Measurements from ENCODE around the gene ATF5. TPM values are rescaled to one million over a fixed set of nuclear protein-coding genes. Genes with fewer than 3 reads are reported as not detected.
"Not testable (repeated sequence)": the region's sequence is repeated elsewhere in the genome, so short reads cannot be mapped to it uniquely, and the experiment has no call there.

The ATF5 gene
- total RNA-seq, 2 donors from 2014 or later = 4.7 to 12.2 TPM

DNA sequence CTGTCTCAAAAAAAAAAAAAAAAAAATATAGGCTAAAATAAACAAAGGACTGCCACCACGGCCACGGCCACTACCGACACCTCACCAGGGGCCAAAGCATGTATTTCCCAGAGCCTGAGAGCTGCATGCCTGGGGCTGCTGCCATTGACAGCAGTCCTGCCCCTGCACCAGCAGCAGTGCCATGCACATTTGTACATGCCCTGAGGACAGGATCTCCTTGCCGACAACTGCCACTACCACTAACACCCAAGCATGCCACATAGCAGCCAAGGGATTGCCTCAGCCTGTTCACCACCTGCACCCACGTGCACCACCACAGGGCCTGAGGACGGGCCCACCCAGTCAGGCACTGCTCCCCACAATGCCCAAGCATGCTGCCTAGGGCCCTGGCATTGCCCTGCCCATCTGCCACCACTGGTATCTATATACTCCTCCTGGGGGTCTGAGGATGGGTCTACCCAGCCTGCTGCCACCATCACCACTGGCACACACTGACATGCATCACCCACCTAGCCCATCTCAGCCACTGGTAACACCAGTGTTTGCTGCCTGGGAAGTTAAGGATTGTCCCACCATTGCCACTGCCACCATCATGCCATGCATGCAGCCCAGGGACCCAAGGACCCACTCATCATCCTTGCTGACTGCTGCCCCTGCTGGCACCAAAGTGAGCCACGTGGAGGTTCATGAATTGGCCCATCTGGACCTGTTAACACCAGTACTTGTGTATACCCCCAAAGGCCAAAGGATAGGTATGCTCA, 10.9 kb downstream of the ATF5 start:
- ATAC-seq (no peak), DNase-seq (no peak)
- WGBS, 2 donors = 57 to 61% methylated on average over 5 to 7 of the region's 7 CpGs
- intact Hi-C loops (cut with DNase I) = no loop called here
- Histone ChIP-seq H3K27ac (no peak overlapping the region), H3K36me3 (replicated peaks in 1 of 2; ENCODE audit: insufficient read depth in 1 of 2, low read depth in 2 of 2) (no peaks in the 10 kb centered on the region), H3K4me3 (no peak overlapping the region), H3K9me3 (no peaks in the 10 kb centered on the region), H3K4me1 (peaks cover 47% of the 10 kb centered on the region), H3K27me3 (no peaks in the 10 kb centered on the region)
- TF ChIP-seq, protein P1, sequence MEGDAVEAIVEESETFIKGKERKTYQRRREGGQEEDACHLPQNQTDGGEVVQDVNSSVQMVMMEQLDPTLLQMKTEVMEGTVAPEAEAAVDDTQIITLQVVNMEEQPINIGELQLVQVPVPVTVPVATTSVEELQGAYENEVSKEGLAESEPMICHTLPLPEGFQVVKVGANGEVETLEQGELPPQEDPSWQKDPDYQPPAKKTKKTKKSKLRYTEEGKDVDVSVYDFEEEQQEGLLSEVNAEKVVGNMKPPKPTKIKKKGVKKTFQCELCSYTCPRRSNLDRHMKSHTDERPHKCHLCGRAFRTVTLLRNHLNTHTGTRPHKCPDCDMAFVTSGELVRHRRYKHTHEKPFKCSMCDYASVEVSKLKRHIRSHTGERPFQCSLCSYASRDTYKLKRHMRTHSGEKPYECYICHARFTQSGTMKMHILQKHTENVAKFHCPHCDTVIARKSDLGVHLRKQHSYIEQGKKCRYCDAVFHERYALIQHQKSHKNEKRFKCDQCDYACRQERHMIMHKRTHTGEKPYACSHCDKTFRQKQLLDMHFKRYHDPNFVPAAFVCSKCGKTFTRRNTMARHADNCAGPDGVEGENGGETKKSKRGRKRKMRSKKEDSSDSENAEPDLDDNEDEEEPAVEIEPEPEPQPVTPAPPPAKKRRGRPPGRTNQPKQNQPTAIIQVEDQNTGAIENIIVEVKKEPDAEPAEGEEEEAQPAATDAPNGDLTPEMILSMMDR (IDR thresholded peaks at IDR 0.05) = no peak
- no peak for TF ChIP-seq POLR2A (IDR thresholded peaks at IDR 0.05)

DNA sequence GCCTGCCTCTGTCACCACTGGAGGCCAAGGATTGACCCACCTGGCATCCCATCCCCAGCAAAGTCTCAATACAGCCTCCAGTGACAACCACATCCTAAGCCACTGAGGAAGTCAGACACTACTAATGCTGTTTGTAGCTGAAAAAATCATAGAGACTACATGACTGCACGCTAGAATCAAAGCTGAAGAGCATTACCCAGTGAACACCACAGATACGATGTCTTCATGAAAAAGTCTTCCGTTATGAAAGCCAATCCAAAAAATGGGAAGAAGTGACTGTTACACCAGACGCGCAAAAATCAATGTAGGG, 11.4 kb downstream of the ATF5 start:
- WGBS, 2 donors = 91 to 96% methylated on average over 5 of the region's 5 CpGs
- DNase-seq = no peak
- Histone ChIP-seq H3K27ac (peak overlapping the region in 1 of 4 donors; percentile 55), H3K4me1 (peaks cover 51% of the 10 kb centered on the region), H3K9me3 (no peaks in the 10 kb centered on the region), H3K36me3 (replicated peaks in 1 of 2; ENCODE audit: insufficient read depth in 1 of 2, low read depth in 2 of 2) (no peaks in the 10 kb centered on the region), H3K27me3 (no peaks in the 10 kb centered on the region), H3K4me3 (no peak overlapping the region)
- intact Hi-C loops (cut with DNase I) = no loop called here
- no peak for TF ChIP-seq POLR2A (IDR thresholded peaks at IDR 0.05)
- TF ChIP-seq, protein P1 (IDR thresholded peaks at IDR 0.05) = no peak
- ATAC-seq = no peak

DNA sequence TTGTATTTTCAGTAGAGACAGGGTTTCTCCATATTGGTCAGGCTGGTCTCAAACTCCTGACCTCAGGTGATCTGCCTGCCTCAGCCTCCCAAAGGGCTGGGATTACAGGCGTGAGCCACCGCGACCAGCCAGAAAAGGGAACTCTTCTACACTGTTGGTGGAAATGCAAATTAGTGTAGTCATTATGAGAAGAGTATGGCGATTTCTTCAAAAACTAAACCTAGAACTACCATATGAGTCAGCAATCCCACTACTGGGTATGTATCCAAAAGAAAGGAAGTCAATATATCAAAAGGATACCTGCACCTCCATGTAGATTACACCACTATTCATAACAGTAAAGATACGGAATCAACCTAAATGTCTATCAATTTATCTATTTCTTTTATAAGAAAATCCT, 15.6 kb downstream of the ATF5 start:
- 73 to 87% methylated on average over 5 of the region's 5 CpGs for WGBS, 2 donors
- H3K4me3 ChIP-seq; ATAC-seq; H3K36me3 ChIP-seq (replicated peaks in 1 of 2; ENCODE audit: insufficient read depth in 1 of 2, low read depth in 2 of 2); H3K27ac ChIP-seq; DNase-seq; intact Hi-C loops (cut with DNase I); H3K27me3 ChIP-seq; H3K9me3 ChIP-seq: not testable (repeated sequence)
- H3K4me1 ChIP-seq = peaks cover 36% of the 10 kb centered on the region

DNA sequence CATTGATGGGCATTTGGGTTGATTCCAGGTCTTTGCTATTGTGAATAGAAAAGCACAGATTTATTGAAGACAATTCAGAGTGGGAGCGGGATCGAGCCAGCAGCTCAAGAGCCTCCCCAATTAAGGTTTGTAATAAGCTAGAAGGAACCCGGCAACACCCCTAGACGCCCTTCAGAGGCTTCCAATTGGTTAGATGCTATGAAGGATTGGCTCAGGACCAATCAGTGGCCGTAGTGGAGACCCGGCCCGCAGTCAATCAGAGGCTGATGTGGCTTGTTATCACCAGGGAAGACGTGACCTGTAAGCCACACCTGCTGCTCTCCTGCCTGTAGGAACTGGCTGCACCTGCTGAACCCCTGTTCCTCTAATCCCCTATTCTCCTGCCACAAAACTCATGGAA, 17.4 kb downstream of the ATF5 start:
- Histone ChIP-seq H3K4me1 (peaks cover 37% of the 10 kb centered on the region), H3K9me3 (no peaks in the 10 kb centered on the region), H3K4me3 (no peak overlapping the region), H3K27ac (no peak overlapping the region), H3K27me3 (no peaks in the 10 kb centered on the region), H3K36me3 (replicated peaks in 1 of 2; ENCODE audit: insufficient read depth in 1 of 2, low read depth in 2 of 2) (no peaks in the 10 kb centered on the region)
- peak; percentile 26 for ATAC-seq
- 53 to 73% methylated on average over 8 of the region's 8 CpGs for WGBS, 2 donors
- DNase-seq = no peak
- intact Hi-C loops (cut with DNase I) = no loop called here
- TF ChIP-seq, protein P1 (IDR thresholded peaks at IDR 0.05) = no peak
- TF ChIP-seq POLR2A (IDR thresholded peaks at IDR 0.05) = no peak

DNA sequence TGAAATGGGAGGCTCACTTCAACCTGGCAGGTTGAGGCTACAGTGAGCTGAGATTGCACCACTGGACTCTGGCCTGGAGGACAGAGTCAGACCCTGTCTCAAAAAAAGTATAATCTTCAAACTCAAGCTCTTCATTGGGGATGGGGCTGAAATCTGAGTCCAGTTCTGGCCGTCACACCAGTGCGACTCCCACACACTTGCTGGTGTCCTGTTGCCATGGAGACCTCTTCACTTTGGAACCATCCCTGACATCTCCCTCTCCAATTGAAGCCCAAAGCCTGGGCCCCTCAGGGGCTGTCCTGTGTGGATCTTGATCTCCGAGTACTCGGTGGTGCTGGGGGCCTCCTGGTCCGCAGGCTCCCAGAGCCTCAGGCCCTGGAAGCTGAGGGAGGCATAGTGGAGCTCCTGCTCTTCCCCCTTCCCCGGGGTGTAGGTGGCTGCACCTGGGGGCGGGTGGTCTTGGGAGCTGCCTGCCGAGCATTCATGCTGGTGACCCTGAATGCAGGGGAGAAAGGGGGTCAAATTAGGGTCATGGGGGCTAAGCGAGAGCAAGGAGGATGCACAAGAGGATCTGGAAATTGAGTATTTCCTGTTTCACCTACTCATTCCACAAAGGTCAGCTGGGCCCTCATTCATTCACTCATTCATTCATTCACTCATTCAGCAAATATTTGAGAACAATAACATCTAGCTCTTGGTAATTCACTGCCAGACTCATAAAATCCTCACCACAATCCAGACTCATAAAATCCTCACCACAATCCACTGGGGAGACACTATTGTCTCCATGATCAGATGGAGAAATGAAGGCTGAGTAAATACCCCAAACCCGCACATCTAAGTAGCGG, 21.0 kb downstream of the ATF5 start:
- no peak for ATAC-seq
- WGBS, 2 donors = 74 to 75% methylated on average over 5 to 11 of the region's 11 CpGs

More for the DNA sequence above, 21.0 kb downstream of the ATF5 start:
- no peak overlapping the region for H3K27ac ChIP-seq
- H3K36me3 ChIP-seq (replicated peaks in 1 of 2; ENCODE audit: insufficient read depth in 1 of 2, low read depth in 2 of 2) = no peaks in the 10 kb centered on the region
- no peaks in the 10 kb centered on the region for H3K27me3 ChIP-seq
- DNase-seq = no peak
- TF ChIP-seq, protein P1 (IDR thresholded peaks at IDR 0.05) = no peak
- TF ChIP-seq POLR2A (IDR thresholded peaks at IDR 0.05) = no peak
- intact Hi-C loops (cut with DNase I) = no loop called here
- H3K9me3 ChIP-seq = no peaks in the 10 kb centered on the region
- H3K4me3 ChIP-seq = no peak overlapping the region
- H3K4me1 ChIP-seq = peaks cover 62% of the 10 kb centered on the region
